Measurements from ENCODE around the gene BEND2. TPM values are rescaled to one million over a fixed set of nuclear protein-coding genes. Genes with fewer than 3 reads are reported as not detected.

BEND2 gene
- polyA plus RNA-seq, 1 of the 3 experiments (the other 2 are of a cell fraction) = not detected

GRCh38 chrX:18194688-18195087 lies 26.0 kb downstream of the BEND2 start:
- POLR2A ChIA-PET = no interaction called here
- TF ChIP-seq RFX5 (IDR thresholded peaks at IDR 0.05; ENCODE audit: low read length) (no peak), PBX3 (IDR thresholded peaks at IDR 0.05) (no peak), IRF3 (IDR thresholded peaks at IDR 0.05; ENCODE audit: low read depth, low read length) (no peak), SIN3A (IDR thresholded peaks at IDR 0.05; ENCODE audit: borderline replicate concordance, low read depth, low read length) (no peak), CTCF (IDR thresholded peaks at IDR 0.05) (no peak), NRF1 (IDR thresholded peaks at IDR 0.05; ENCODE audit: low read depth, low read length) (no peak), EZH2phosphoT487 (IDR thresholded peaks at IDR 0.05; ENCODE audit: borderline replicate concordance, low read depth) (no peak), FOXM1 (IDR thresholded peaks at IDR 0.05; ENCODE audit: low read depth) (no peak), JUND (IDR thresholded peaks at IDR 0.05) (no peak), MEF2A (IDR thresholded peaks at IDR 0.05; ENCODE audit: borderline replicate concordance, low read depth) (no peak), SMC3 (IDR thresholded peaks at IDR 0.05; ENCODE audit: low read depth, low read length) (no peak), RCOR1 (IDR thresholded peaks at IDR 0.05; ENCODE audit: low read length) (no peak), EP300 (IDR thresholded peaks at IDR 0.05; ENCODE audit: borderline replicate concordance in 1 of 2, low read depth in 1 of 2, low read length in 1 of 2) (no peak), MAX (IDR thresholded peaks at IDR 0.05; ENCODE audit: low read depth) (no peak), FOSL2 (IDR thresholded peaks at IDR 0.05; ENCODE audit: borderline replicate concordance, low read depth) (no peak), TCF12 (IDR thresholded peaks at IDR 0.05) (no peak)
- H3K4me1 ChIP-seq (ENCODE audit: control insufficient read depth in 1 of 2, insufficient read depth in 2 of 2, low read depth in 1 of 2, low read length in 1 of 2) = no peaks in the 10 kb centered on the region
- WGBS (ENCODE audit: low lambda C conversion rate) = 3% methylated on average over 1 of the region's 1 CpG
- H3K27ac ChIP-seq (ENCODE audit: low read depth in 2 of 2, low read length in 1 of 2) = no peak overlapping the region
- no peak for DNase-seq
- CTCF ChIA-PET = interaction anchor here (1.4 kb wide), 1 partner anchor 15 kb away, joined by 3 read pairs; no protein-coding TSS in a partner anchor
- H3K9me3 ChIP-seq = no peaks in the 10 kb centered on the region
- no peak overlapping the region for H3K4me3 ChIP-seq (ENCODE audit: low read depth in 2 of 2, low read length in 1 of 2)
- no peak overlapping the region for H2AFZ ChIP-seq (ENCODE audit: low read depth)
- H3K9me2 ChIP-seq = no peaks in the 10 kb centered on the region
- H3K9ac ChIP-seq = no peak overlapping the region
- H3F3A ChIP-seq (replicated peaks; ENCODE audit: insufficient read depth) = no peaks in the 10 kb centered on the region
- no peaks in the 10 kb centered on the region for H4K20me1 ChIP-seq (ENCODE audit: insufficient read depth)
- no peak overlapping the region for H3K4me2 ChIP-seq
- H3K36me3 ChIP-seq (replicated peaks in 1 of 2; ENCODE audit: control insufficient read depth in 1 of 2, insufficient read depth in 2 of 2, low read length in 1 of 2) = no peaks in the 10 kb centered on the region
- no peaks in the 10 kb centered on the region for H3K79me2 ChIP-seq (ENCODE audit: insufficient read depth)
- H3K27me3 ChIP-seq (ENCODE audit: insufficient read depth) = no peaks in the 10 kb centered on the region

Data from SK-N-SH (cell line).